Inflammatory macrophage treated with lipopolysaccharide for 4 hours (primary cell): ENCODE measurements around the gene PLA2G3.
A peak's percentile ranks its signal among the peaks of the same experiment; 100 is the strongest.
"Not testable (repeated sequence)": the region's sequence is repeated elsewhere in the genome, so short reads cannot be mapped to it uniquely, and the experiment has no call there.

ENCODE experiments used
- DNase-seq: peaks from one replicate; pipeline ENCODE4 v3.0.0-alpha.2; 2020

The PLA2G3 gene

GRCh38 chr22:31122196-31122531 lies 18.1 kb downstream of the PLA2G3 start:
- DNase-seq = no peak

GRCh38 chr22:31121403-31121802 lies 18.9 kb downstream of the PLA2G3 start:
- no peak for DNase-seq

DNA sequence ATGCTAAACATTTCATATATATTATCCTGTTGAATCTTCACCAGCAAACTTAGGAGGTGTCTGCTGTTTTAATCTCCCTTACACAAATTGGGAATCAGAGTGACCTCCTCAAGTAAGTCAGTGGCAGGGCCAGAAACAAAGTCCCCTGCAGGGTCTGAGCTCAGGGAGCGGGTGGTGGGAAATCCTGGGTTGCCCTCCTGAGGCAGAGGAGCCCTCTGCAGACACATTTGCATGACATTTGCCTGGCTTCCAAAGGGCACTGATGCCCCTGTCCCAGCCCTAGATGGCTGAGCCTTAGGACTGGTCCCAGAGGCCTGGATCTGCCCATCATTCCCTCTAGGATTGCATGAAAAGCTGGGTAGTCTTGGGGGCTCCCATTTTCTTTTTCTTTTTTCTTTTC lies 19.7 kb downstream of the PLA2G3 start:
- no peak for DNase-seq

DNA sequence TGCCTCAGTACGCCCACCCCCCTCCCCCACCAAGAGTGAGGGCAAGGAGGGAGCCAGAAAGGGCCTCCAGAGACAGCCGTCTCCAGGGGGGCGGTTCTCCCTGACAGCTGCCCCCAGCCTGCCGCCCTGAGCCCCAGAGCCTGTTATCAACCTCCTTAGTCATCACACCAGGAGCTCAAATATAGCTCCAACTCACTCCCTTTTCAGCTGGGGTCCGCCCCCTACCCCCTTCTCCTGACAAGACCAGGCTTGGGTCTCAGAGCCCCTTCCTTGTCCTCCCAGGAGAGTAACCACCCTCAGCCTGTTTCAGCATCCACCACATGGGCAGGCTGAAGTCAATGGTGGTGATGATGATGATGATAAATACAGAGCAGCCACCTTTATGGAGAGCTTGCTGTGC lies 20.1 kb downstream of the PLA2G3 start:
- no peak for DNase-seq

GRCh38 chr22:31119026-31119717 lies 21.1 kb downstream of the PLA2G3 start:
- no peak for DNase-seq

DNA sequence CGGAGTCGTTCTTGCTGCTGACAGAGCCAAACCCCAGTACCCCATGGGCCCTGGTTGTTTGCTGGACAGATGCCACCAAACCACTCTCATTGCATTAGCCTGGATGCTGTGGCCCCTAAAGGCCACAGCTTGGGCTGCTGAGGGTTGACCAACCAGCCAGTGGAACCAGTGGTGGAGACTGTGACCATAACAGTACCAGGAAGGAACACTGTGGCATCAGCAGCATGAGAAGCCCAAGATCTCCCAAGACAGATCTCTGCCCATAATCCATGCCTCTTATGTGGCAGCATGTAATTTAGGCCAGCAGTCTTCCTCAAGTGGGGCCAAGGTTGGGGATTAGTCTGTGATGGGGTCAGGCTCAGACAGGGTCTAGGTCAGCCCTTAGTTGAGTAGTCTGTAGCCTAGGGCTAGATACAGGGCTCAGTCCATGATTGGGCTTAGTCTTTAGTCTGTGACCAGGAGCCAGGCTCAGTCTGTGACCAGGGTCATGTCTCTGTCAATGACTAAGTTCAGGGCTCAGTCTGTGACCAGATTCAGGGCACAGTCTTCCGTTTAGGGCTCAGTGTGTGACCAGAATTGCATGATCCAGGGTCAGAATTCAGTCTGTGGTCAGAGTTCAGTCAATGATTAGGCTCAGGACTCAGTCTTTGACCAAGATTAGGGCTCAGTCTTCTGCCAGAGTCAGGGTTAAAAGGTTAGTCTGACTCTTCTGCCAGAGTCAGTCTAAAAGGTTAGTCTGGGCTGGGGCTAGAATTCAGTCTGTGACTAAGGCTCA lies 22.1 kb downstream of the PLA2G3 start:
- no peak for DNase-seq

DNA sequence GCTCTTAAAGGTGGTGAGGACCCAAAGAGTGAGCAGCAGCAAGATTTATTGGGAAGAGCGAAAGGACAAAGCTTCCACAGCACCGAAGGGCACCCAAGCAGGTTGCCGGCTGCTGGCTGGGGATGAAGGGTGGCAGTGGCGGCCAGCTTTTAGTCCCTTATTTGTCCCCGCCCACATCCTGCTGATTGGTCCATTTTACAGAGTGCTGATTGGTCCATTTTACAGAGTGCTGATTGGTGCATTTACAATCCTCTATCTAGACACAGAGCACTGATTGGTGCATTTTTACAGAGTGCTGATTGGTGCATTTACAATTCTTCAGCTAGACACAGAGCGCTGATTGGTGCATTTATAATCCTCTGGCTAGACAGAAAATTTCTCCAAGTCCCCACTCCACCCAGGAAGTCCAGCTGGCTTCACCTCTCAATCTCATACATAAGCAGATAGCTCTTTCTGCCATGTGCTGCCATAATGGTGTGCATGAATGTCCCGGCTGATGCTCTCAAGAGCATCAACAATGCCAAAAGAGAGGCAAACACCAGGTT lies 27.7 kb downstream of the PLA2G3 start:
- DNase-seq = not testable (repeated sequence)

- DNase-seq = no peak
These were observed 32.5 kb downstream of the PLA2G3 start for GRCh38 chr22:31107894-31108218.

- DNase-seq = peak; percentile 96
These were observed 33.0 kb downstream of the PLA2G3 start, which contains the start of gene SELENOM for GRCh38 chr22:31107178-31107893. SELENOM (minus strand) TSS chr22:31107568; CDS start chr22:31107505, 63 bp downstream.

GRCh38 chr22:31106731-31107177 lies 33.6 kb downstream of the PLA2G3 start:
- DNase-seq = no peak

DNA sequence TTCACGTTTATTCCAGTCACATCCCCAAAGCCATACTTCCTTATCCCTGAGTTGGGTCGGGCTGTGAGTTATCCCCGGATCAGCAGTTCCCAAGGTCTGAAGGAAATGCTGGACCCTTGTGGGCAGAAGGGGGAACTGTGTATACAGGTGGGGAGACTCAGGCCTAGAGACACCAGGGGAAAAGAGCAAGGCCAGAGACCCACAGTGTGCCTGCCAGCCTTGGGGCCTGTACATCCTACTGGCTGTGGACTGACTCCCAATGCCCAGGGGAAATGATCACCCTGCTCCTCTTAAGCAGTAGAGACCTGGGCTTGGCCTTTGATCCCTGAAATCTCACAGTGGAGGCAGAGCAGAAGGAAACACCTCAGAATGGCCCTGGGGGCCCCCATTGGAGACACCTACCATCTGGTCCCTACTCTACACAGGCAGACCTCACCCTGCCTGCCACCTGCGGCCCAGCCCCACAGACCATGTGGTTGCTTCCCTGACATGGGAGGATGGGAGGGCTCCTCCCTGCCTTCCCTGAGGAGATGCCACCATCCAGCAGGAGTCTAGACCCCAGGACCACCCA lies 34.2 kb downstream of the PLA2G3 start:
- no peak for DNase-seq

DNA sequence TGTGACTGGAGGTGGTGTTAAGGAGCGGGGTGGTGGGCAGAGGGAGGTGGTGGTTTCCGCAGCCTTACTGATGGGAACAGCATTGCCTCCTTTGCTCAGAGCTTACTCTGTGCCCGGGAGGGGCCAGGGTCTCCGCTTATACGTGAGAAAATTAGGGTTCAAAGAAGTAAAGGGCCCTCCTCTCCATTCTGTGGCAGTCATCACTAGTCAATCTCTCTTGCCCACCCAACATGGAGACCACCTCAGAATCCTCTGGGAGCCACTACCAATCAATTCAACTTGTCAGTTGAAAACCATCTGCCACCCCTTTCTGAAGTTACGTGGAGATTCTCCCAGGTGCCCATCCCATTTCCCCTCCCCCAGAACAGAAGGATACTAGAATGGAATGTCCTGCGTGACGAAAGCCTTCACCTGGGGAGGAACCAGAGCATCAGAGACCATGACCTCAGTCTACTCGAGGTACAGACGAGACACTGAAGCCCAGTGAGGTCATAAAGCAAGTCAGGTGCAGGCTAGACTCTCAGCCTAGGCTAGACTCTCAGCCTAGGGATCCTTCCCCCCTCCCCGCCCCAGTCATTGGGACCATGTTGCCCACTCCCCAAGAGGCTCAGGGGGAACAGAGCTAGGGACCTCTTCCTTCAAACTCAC lies 34.9 kb downstream of the PLA2G3 start:
- no peak for DNase-seq

DNA sequence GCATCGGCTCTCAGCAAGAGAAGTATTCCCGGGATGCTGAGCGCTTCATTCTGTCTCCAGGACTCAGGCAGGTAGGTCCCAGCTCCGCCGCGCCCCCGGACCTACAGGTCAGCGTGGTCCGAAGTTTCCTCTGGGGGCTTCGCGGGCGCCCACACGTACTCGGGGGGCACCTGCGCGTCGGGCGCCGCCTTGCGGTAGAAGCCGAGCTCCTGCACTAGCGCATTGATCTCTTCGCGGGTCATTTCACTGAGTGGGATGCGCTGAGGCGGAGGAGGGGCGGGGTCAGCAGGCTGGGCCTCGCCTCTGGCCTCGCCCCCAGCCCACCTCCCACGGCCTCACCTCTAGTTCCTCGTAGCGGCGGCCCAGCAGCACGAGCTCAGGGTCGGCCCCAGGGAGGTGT lies 35.4 kb downstream of the PLA2G3 start:
- no peak for DNase-seq

- no peak for DNase-seq
These were observed 36.2 kb downstream of the PLA2G3 start for GRCh38 chr22:31103899-31104694.

DNA sequence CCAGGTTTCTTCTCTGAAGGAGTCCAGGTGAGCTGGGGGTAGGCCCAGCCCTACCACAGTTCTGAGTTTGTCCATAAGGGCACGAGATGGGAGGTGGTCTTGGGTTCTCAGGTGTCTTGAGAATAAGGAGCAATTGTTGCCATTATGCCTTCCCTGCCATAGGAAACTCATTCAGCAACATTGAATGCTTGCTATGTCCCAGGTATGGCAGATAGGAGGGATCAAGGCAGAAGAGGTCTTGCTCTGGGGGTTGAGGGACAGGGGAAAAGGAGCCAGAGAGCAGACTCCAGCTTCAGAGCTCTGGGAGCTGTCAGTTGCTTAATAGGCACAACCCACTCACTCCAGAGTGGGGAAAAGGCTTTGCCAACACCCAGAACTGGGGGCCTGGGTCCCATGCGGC lies 37.2 kb downstream of the PLA2G3 start:
- DNase-seq = no peak

DNA sequence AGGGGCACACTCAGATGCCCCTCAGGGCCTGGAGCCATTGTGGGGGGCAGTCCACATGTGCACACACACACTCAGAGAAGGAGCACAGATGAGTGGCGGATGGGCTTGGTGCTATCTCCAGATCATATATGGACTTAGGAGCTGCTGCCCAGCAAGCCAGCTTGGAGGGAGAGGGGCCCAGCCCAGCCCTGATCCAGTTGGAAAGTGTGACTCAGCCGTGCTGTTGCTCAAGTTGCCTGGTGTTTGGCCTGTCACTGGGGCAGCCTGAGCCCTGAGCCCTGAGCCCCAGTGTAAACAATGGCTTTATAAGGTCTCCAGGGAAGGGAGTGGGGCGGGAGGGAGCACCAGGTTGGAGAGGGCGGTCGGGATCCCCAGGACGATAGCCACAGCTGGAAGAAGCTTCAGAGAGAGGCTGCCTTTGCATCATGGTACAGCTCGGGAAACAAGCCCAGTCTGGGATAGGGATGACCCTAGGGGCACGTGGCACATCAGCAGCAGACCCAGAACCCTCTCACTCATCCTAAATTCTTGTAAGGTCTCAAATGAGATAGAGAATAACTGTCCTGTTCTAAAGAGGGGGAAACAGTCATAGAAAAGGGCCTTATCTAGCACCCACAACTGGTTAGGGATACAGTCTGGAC lies 37.7 kb downstream of the PLA2G3 start:
- no peak for DNase-seq

GRCh38 chr22:31100762-31101525 lies 39.4 kb downstream of the PLA2G3 start:
- DNase-seq = no peak

GRCh38 chr22:31099841-31100761 lies 40.2 kb downstream of the PLA2G3 start:
- DNase-seq = no peak

DNA sequence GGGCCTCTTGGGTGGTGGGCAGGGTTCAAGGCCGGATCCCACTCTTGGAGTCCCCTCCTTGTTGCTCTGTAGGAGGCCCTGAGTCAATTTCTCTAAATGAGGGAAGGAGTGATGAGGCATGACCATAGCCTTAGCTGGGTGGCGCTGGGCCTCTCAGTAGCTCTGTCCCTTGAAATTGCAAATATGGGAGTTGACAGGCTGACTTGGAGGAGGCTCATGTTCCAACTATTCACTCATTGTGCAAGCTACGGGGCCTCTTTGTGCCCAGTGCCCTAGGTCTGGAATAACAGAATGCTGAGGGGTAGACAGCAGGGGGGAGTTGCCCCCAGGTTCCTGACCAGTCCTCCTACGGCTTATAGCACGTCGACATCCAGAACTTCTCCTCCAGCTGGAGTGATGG lies 40.9 kb downstream of the PLA2G3 start:
- no peak for DNase-seq
